ENCODE measurements around the gene KLK1.
A peak's percentile ranks its signal among the peaks of the same experiment; 100 is the strongest.

Gene KLK1

DNA sequence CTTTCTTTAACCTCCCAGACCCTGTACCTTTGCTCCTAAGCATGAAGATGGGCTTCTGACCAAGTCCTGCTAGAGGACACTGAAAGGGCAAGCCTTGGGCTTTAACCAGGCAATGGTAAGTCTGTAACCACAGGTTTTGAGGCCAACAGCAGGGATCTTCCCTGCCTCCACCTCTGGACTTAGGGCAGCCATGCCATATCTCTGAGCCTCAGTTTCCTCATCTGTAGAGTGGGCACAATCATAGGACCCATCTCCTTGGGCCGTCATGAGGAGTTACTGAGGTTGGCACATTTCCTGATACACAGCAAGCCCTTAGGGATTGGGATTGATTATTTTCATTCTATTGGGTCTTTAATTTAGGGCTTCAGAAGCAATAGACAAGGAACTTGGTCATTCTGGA, 14.7 kb downstream of the KLK1 start:
- TF ChIP-seq MYC (IDR thresholded peaks at IDR 0.05; ENCODE audit: low read depth, low read length) (no peak), POLR2A (IDR thresholded peaks at IDR 0.05; ENCODE audit: extremely low read depth, insufficient read length) (no peak)
- TF ChIP-seq, protein P1, sequence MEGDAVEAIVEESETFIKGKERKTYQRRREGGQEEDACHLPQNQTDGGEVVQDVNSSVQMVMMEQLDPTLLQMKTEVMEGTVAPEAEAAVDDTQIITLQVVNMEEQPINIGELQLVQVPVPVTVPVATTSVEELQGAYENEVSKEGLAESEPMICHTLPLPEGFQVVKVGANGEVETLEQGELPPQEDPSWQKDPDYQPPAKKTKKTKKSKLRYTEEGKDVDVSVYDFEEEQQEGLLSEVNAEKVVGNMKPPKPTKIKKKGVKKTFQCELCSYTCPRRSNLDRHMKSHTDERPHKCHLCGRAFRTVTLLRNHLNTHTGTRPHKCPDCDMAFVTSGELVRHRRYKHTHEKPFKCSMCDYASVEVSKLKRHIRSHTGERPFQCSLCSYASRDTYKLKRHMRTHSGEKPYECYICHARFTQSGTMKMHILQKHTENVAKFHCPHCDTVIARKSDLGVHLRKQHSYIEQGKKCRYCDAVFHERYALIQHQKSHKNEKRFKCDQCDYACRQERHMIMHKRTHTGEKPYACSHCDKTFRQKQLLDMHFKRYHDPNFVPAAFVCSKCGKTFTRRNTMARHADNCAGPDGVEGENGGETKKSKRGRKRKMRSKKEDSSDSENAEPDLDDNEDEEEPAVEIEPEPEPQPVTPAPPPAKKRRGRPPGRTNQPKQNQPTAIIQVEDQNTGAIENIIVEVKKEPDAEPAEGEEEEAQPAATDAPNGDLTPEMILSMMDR (IDR thresholded peaks at IDR 0.05; ENCODE audit: low read depth, low read length): no peak
- TF ChIP-seq, protein P2, sequence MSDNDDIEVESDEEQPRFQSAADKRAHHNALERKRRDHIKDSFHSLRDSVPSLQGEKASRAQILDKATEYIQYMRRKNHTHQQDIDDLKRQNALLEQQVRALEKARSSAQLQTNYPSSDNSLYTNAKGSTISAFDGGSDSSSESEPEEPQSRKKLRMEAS (IDR thresholded peaks at IDR 0.05; ENCODE audit: low read depth, low read length): no peak
- H3K4me3 ChIP-seq (ENCODE audit: low read depth, low read length): no peak overlapping the region
- no peak for DNase-seq (ENCODE audit: low read depth)

DNA sequence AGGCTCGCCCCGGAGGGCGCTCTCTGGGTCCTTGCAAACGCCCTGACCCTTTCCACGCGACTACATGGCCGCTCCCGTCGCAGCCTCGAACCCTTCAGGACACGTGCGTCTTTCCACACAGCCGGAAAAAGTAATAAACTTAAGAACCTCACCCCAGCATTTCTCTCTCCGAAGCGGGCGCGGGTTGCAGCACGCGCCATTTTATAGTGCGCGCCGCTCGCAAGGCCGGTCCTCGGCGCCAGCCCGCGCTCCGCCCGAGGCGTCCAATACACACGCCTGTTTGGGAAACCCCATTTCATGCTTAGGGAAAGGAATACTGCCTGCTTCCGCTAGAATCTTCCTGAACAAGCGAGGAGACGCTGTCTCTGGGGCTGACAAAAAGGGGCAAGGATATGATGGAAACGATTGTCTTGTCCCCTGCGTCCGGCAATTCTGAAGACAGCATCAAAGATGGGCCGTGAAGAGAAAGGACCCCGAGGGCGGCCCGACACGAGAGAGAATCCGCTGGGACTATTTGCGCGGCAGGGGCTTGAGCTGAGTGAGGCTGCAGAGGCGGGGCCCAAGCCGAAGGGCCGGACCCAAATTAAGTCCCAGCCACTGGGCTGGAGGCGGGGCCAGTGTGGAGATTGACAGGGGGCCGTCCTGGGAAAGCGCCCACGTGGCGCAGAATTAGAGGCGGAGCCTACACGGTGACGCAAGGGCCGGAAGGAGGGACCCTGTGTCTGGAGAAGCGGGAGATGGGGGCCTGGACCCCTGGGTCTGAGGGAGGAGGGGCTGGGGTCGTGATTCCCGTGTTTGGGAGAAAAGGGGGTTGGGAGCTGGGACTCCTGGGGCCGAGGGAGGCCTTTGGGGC, 18.9 kb downstream of the KLK1 start:
- DNase-seq (ENCODE audit: low read depth): peak; percentile 98
- H3K4me3 ChIP-seq (ENCODE audit: low read depth, low read length): peak overlapping the region; percentile 91
- TF ChIP-seq MYC (IDR thresholded peaks at IDR 0.05; ENCODE audit: low read depth, low read length) (peak; percentile 91), POLR2A (IDR thresholded peaks at IDR 0.05; ENCODE audit: extremely low read depth, insufficient read length) (peak; percentile 98)
- TF ChIP-seq, protein P2 (IDR thresholded peaks at IDR 0.05; ENCODE audit: low read depth, low read length): peak; percentile 94
- TF ChIP-seq, protein P1 (IDR thresholded peaks at IDR 0.05; ENCODE audit: low read depth, low read length): no peak

DNA sequence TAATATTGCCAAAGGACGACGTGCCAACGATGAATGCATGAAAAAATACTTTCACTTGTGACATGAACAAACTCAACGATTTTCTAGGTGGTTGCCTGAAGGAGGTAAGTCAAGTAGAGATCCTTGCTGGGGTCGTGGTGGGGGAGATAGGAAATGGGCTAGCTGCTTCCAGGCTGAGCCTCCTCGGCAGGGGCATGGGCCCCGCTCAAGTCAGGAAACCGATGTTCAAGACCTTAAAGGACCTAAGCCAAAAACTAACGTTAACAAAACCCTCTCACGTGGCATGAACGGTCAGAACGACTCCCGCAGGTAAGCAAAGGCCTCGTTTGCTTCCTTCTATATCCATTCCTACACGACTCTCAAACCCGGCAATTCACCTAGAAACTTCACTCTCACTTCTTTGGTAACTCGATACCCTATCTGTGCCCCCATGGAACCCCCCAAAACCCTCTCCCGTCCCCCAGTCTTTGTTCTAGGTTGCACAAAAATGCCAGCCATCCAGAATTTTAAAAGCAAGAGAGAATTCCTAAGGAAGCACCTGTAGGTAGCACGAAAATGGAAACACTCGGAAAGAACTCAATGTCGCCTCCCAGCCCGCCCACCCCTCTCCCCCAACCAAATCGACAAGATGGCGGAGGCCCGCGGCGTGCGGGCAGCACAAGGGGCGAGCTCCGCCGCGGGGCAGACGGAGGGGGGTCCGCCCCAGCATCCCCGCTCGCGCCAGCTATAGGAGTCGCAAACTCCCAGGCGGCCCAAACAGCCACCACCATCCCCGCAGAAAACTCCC, 19.8 kb downstream of the KLK1 start:
- TF ChIP-seq, protein P1 (IDR thresholded peaks at IDR 0.05; ENCODE audit: low read depth, low read length): no peak
- TF ChIP-seq, protein P2 (IDR thresholded peaks at IDR 0.05; ENCODE audit: low read depth, low read length): no peak
- TF ChIP-seq MYC (IDR thresholded peaks at IDR 0.05; ENCODE audit: low read depth, low read length) (no peak), POLR2A (IDR thresholded peaks at IDR 0.05; ENCODE audit: extremely low read depth, insufficient read length) (no peak)
- peak; percentile 54 for DNase-seq (ENCODE audit: low read depth)
- H3K4me3 ChIP-seq (ENCODE audit: low read depth, low read length): peak overlapping the region; percentile 91

DNA sequence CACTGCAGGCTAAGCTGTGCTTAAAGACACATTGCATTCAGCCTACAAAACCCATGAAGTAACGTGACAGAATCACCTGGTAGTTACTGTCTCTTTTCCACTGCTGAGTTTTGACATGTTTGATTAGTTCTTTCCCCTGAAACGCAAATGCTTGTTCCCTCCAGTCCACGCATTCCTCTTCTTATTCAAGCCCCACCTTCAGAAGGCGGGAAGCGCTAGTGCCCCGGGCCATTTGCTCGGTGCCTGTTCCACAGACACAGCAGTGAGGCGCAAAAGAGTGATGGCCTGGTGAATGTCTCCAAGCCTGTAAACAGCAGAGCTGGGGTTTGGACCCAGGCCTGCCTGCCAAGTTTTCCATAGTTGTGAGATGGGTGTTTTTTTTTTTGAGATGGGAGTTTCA, 22.5 kb downstream of the KLK1 start:
- DNase-seq (ENCODE audit: low read depth): no peak
- TF ChIP-seq, protein P2 (IDR thresholded peaks at IDR 0.05; ENCODE audit: low read depth, low read length): no peak
- TF ChIP-seq, protein P1 (IDR thresholded peaks at IDR 0.05; ENCODE audit: low read depth, low read length): no peak
- TF ChIP-seq MYC (IDR thresholded peaks at IDR 0.05; ENCODE audit: low read depth, low read length): no peak

DNA sequence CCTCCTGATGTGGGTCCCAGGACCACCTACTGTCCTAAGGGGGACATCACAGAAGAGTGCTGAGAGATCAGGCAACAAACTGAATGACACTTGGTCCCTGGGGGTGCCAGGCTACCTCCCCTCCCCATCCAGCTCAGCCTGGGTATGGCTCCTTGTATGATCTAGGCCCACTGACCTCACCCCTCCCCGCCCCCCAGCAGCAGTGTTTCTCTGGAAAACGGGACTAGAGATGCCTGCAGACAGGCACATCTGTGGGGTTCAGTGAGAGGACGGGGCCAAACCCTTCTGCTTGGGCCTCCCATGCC, 24.1 kb downstream of the KLK1 start:
- no peak for DNase-seq (ENCODE audit: low read depth)
- TF ChIP-seq, protein P1 (IDR thresholded peaks at IDR 0.05; ENCODE audit: low read depth, low read length): no peak
- TF ChIP-seq MYC (IDR thresholded peaks at IDR 0.05; ENCODE audit: low read depth, low read length) (no peak), POLR2A (IDR thresholded peaks at IDR 0.05; ENCODE audit: extremely low read depth, insufficient read length) (no peak)
- TF ChIP-seq, protein P2 (IDR thresholded peaks at IDR 0.05; ENCODE audit: low read depth, low read length): no peak
- no peak overlapping the region for H3K4me3 ChIP-seq (ENCODE audit: low read depth, low read length)

More for the DNA sequence above, 22.5 kb downstream of the KLK1 start:
- H3K4me3 ChIP-seq (ENCODE audit: low read depth, low read length): no peak overlapping the region
